ENCODE measurements around the gene TSPAN31. TPM values are rescaled to one million over a fixed set of nuclear protein-coding genes. Genes with fewer than 3 reads are reported as not detected.

Gene TSPAN31
- total and polyA plus RNA-seq, 2 of the 8 experiments (the other 6 are each of a cell fraction or from before 2014, with no cell fraction given) = 15.8 to 31.4 TPM

DNA sequence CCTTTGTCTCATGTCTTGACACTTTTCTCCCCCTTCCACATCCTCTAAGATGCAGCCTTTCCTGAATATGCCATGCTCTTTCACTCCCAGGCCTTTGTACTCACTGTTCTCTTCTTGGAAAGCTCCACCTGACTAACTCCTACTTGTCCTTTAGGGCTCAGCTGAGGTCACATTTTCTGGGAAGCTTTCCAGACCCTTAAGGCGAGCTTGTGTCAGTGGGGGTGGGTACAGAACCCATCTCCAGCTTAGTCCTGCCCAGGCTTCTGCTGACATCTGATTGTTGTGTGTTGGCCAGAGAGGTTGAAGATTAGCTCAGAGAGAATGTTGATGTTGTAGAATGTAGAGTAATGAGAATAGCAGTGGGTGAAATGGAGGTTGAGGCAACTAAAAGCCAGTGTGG lies 34.9 kb downstream of the TSPAN31 start (continued):
- TF ChIP-seq, protein P1, sequence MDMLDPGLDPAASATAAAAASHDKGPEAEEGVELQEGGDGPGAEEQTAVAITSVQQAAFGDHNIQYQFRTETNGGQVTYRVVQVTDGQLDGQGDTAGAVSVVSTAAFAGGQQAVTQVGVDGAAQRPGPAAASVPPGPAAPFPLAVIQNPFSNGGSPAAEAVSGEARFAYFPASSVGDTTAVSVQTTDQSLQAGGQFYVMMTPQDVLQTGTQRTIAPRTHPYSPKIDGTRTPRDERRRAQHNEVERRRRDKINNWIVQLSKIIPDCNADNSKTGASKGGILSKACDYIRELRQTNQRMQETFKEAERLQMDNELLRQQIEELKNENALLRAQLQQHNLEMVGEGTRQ (IDR thresholded peaks at IDR 0.05; ENCODE audit: low read length) = no peak
- TF ChIP-seq KDM5A (IDR thresholded peaks at IDR 0.05; ENCODE audit: low read length) = no peak
- TF ChIP-seq, protein P2, sequence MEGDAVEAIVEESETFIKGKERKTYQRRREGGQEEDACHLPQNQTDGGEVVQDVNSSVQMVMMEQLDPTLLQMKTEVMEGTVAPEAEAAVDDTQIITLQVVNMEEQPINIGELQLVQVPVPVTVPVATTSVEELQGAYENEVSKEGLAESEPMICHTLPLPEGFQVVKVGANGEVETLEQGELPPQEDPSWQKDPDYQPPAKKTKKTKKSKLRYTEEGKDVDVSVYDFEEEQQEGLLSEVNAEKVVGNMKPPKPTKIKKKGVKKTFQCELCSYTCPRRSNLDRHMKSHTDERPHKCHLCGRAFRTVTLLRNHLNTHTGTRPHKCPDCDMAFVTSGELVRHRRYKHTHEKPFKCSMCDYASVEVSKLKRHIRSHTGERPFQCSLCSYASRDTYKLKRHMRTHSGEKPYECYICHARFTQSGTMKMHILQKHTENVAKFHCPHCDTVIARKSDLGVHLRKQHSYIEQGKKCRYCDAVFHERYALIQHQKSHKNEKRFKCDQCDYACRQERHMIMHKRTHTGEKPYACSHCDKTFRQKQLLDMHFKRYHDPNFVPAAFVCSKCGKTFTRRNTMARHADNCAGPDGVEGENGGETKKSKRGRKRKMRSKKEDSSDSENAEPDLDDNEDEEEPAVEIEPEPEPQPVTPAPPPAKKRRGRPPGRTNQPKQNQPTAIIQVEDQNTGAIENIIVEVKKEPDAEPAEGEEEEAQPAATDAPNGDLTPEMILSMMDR (IDR thresholded peaks at IDR 0.05; ENCODE audit: control extremely low read depth in 1 of 3, insufficient read depth in 1 of 3, low read depth in 1 of 3, low read length in 3 of 3) = no peak
- no peak for TF ChIP-seq EZH2 (IDR thresholded peaks at IDR 0.05; ENCODE audit: low read depth, low read length, severe bottlenecking)

All from H1 (cell line).